NCI-H2029 (cell line): ENCODE measurements around the gene KCNAB1.
A peak's percentile ranks its signal among the peaks of the same experiment; 100 is the strongest.
"Not testable (repeated sequence)": the region's sequence is repeated elsewhere in the genome, so short reads cannot be mapped to it uniquely, and the experiment has no call there.

Source experiments
- DNase-seq: peaks from one replicate; lab custom pipeline; 2025; lab: John Stamatoyannopoulos, UW

The KCNAB1 gene

GRCh38 chr3:156271995-156272719 is 151.8 kb downstream of the KCNAB1 start:
- no peak for DNase-seq

DNA sequence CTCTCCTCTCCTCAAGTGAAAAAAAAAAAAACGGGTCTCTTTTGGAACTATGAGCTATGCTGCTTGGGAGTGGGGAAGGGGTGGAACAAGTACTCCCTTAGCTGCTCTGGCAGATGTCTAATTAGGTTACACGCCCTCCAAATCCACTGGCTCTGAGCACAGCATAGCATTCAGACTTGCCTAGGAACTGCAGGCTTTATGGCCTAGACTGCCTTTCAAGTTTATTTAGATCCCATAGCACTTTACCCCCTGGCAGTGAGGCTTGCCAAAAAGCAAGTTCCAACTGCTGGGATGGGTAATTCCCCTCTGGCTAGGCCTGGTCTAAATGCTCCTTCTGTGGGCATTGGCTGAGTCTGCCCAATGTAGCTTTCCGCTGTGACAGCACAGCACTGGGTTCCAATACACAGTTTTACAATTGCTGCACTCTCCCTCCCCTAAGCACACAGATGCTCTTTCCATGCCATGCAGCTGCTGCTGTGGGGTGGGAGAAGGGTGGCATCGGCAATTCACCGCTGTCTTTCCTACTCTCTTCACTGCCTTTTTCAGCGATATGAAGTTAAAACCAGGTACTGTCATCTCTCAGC is 152.8 kb downstream of the KCNAB1 start:
- no peak for DNase-seq

- DNase-seq = no peak
These were observed 154.4 kb downstream of the KCNAB1 start for GRCh38 chr3:156274791-156275190.

GRCh38 chr3:156284637-156285036 is 164.3 kb downstream of the KCNAB1 start:
- DNase-seq = not testable (repeated sequence)

DNA sequence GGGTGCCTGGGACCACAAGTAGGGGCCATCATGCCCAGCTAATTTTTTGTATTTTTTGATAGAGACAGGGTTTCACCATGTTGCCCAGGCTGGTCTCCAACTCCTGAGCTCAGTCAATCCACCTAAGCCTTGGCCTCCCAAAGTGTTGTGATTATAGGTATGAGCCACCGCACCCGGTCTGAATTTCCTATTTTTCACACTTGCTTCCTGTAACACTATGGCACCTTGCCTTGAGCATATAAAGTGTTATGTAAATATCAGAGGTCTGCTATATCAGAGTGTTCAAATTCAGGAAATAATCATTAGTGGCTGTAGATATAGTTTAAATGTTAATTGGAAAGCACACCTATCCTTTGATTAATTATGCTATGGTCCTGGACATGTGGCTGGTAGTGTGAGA is 165.2 kb downstream of the KCNAB1 start:
- DNase-seq = peak; percentile 4

DNA sequence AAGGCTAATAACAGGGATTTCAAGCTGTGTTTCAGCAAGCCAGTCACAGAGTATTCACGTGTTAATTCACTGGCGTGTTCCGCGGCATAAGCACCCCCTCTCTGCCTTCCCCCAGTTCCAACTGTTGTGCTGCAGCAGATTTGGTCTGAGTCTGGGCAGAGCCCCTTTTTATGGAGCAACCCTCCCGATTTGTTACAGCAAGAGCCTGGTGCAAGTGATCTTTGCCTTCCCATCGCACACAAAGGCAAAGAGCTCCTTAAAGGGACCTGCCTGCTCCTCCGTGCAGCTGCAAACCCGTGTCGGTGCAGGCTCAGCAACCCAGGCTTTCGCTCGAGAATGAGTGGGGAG is 170.5 kb downstream of the KCNAB1 start:
- no peak for DNase-seq

DNA sequence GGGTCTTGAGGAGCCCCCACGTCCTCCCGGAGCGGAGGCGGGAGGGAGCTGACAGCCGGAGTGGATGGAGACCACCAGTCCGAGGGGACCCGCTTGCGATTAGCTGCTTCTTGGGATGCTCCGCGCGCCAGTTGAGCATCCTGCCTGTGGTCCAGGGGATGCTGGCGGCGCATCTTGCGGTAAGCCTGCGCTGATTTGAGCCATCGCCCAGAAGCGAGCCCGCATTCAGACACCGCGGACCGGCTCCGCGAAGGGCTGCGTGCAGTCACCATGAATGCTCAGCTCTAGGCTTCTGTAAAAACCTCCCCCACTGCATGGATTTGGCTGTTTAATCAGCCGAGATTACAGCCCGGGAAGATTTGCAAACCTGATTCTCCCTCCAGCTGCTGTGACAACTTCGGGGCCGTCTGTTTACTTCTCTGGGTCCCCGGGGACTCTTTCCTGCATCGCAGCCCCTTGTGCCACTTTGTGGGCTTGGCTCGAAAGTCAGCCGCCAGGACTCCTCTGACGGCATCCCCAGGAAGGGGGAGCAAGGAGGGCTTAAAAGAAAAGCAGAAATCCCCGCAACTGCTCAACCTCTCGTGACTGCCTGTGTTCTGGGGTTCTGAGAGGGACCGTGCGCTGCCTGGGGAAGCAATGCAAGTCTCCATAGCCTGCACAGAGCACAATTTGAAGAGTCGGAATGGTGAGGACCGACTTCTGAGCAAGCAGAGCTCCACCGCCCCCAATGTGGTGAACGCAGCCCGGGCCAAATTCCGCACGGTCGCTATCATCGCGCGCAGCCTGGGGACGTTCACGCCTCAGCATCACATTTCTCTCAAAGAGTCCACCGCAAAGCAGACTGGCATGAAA is 171.1 kb downstream of the KCNAB1 start:
- DNase-seq = no peak

- no peak for DNase-seq
These were observed 173.2 kb downstream of the KCNAB1 start for GRCh38 chr3:156293566-156293965.

DNA sequence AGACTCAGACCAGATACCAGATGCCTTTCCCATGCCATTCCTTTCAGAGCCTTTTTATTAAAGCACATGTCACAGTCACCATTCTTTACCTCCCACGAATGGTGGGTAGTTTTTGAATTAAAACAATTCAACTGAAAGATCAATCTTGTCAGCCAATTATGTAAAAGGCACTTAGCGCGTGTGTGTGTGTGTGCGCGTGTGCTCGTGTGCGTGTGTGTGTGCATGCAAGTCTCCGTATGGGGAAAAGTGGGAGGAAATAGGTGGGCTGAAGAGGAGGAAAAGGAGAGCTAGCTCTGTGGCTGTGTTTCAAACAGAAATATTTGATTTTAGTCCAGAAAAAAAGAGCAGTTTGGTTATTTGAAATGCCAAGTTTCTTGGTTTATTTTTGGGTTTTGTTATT is 177.2 kb downstream of the KCNAB1 start:
- no peak for DNase-seq

- no peak for DNase-seq
These were observed 177.6 kb downstream of the KCNAB1 start for GRCh38 chr3:156298014-156298413.

- DNase-seq = no peak
These were observed 178.6 kb downstream of the KCNAB1 start for GRCh38 chr3:156298938-156299337.

DNA sequence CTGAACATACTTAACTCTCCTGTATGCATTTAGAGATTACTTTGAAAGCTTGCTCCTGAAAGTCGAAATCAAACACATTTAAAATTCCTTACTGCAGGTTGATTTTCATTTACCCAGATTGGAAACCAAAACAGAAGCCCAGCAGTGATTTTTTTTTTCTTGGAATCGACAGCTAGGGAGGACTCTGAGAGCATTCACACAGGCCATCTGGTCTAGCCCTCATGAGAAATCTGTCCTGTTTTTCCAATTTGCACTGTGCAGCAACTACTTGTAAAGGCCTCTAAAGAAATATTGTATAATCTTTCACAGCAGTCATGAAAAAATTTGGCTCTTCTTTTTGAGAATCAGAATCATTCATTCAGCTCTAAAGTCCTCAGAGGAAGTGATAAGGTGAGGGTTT is 179.2 kb downstream of the KCNAB1 start:
- no peak for DNase-seq

- DNase-seq = no peak
These were observed 180.0 kb downstream of the KCNAB1 start for GRCh38 chr3:156300371-156300770.

DNA sequence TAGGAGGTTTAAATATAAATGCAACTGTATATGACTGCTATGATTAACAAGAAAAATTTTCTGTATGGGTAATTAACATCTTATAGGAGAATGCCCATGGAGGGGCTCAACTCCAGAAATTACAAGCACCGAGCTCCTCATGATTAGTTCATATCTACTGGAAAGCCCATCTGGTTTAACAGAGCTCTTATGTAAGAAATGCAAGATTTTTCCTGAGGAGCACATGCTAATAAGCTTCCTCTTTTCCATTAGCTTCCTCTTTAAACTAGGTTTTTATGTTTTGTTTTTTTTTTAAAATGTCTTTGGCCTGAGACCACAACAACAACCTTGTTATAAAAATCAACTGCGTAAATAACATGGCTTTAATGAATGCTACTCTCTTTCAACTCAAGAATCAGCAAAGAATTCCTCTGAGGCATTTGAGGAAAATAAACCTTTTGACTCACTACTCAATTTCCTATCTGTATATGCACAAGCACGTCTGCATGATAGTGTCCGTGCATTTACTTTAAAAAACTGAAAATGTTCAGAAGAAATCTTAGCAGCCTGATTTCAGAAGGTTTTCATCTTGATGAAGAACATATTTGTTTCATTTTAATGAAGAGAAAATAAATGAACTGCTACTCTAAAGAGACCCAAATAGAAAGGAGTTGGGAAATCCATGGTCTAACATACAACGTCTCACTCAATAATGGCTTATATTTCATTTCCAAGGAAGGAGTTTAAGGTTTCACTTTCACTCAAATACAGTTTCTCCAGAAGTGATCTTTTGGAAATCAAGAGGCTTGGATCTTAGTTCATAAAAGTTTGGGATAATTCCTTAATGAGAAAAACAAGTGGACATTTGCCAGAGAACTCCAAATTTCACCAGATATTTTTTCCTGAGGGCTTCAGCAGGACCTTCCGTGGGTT is 180.8 kb downstream of the KCNAB1 start:
- no peak for DNase-seq

GRCh38 chr3:156303001-156303707 is 182.8 kb downstream of the KCNAB1 start:
- DNase-seq = no peak

GRCh38 chr3:156304406-156304805 is 184.0 kb downstream of the KCNAB1 start:
- no peak for DNase-seq

DNA sequence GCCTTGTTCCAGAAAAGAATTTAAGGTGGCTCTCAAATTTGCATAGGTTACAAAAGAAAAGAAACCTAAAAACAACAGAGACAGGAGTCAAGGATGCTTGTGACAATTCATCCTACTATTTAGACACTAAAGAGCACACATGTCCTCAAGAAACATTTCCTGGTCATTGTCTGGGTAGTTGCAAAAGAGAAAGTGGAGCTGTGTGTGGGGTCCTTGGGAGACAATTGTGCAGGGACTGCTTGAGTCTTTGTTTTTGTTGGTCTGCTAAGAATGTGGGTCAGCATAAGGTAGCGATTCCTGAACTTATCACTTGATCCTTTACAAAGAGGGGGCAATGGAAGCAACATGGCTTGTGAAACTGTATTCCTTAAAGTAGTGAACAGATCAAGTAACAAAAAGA is 185.3 kb downstream of the KCNAB1 start:
- no peak for DNase-seq

- DNase-seq = no peak
These were observed 187.3 kb downstream of the KCNAB1 start for GRCh38 chr3:156307704-156308103.

DNA sequence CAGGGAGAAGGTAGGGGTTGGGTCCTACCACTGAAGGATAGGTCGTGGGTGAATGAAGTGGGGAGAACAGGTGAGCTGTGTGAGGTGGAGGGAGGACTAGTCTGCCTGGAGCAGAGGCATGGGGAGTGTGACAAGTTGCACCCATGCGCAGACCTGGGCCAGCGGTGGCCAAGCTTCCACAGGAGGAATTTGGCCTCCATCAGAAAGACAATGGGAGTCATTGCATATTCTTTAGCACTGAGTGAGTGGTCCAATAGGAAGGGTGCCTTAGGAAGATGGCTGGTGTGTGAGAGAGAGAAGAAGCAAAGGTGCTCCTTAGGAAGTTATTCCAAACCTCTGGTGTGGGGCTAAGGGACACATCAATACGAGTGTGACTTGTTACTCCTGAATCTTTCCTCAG is 191.1 kb downstream of the KCNAB1 start:
- no peak for DNase-seq

DNA sequence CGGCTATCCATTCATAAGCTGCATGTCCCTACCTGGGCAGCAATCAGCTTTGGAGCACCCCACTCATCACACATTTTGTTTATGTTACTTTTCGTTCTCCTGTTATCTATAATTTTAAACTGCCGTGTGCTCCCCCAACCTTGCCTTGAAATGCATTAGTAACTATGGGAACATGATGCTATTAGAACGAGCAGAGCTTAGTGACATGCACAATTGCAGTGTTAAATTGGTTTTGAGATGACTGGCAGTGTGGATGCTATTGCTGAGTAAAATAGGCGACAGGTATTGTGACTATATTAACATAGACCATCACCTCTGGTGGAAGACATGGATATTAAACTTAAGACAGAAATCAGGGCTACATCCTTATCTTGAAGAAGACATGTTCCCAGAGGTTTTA is 191.6 kb downstream of the KCNAB1 start:
- DNase-seq = no peak

GRCh38 chr3:156316076-156316475 is 195.7 kb downstream of the KCNAB1 start:
- DNase-seq = no peak
